OCI-LY1 (cell line): ENCODE measurements around the gene RARG.

ENCODE experiments used
- EZH2 ChIP-seq: fragments of 200-600 bp; sonication (generic), shearing (Covaris generic); IDR thresholded peaks from 2 replicates; pipeline ENCODE4 v1.8.0; 2017; ENCODE audit warnings: borderline replicate concordance, mixed run types, mild to moderate bottlenecking, antibody characterized with exemption, low read length, moderate library complexity, mixed read lengths
- TF ChIP-seq, protein P1 (sequence below): fragments of 200-600 bp; sonication (generic), shearing (Covaris generic); IDR thresholded peaks from 2 replicates; pipeline ENCODE4 v1.5.1; 2017; ENCODE audit warnings: mild to moderate bottlenecking, antibody characterized with exemption, low read length, moderate library complexity, mixed read lengths

GRCh38 chr12:53244337-53244736, 12.3 kb upstream of the RARG start:
- TF ChIP-seq, protein P1, sequence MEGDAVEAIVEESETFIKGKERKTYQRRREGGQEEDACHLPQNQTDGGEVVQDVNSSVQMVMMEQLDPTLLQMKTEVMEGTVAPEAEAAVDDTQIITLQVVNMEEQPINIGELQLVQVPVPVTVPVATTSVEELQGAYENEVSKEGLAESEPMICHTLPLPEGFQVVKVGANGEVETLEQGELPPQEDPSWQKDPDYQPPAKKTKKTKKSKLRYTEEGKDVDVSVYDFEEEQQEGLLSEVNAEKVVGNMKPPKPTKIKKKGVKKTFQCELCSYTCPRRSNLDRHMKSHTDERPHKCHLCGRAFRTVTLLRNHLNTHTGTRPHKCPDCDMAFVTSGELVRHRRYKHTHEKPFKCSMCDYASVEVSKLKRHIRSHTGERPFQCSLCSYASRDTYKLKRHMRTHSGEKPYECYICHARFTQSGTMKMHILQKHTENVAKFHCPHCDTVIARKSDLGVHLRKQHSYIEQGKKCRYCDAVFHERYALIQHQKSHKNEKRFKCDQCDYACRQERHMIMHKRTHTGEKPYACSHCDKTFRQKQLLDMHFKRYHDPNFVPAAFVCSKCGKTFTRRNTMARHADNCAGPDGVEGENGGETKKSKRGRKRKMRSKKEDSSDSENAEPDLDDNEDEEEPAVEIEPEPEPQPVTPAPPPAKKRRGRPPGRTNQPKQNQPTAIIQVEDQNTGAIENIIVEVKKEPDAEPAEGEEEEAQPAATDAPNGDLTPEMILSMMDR: no peak
- TF ChIP-seq EZH2: no peak
